Measurements from ENCODE around the gene LEP. TPM values are rescaled to one million over a fixed set of nuclear protein-coding genes. Genes with fewer than 3 reads are reported as not detected.

Gene LEP
- total and polyA plus RNA-seq, 2 of the 8 experiments (the other 6 are each of a cell fraction or from before 2014, with no cell fraction given) = not detected

DNA sequence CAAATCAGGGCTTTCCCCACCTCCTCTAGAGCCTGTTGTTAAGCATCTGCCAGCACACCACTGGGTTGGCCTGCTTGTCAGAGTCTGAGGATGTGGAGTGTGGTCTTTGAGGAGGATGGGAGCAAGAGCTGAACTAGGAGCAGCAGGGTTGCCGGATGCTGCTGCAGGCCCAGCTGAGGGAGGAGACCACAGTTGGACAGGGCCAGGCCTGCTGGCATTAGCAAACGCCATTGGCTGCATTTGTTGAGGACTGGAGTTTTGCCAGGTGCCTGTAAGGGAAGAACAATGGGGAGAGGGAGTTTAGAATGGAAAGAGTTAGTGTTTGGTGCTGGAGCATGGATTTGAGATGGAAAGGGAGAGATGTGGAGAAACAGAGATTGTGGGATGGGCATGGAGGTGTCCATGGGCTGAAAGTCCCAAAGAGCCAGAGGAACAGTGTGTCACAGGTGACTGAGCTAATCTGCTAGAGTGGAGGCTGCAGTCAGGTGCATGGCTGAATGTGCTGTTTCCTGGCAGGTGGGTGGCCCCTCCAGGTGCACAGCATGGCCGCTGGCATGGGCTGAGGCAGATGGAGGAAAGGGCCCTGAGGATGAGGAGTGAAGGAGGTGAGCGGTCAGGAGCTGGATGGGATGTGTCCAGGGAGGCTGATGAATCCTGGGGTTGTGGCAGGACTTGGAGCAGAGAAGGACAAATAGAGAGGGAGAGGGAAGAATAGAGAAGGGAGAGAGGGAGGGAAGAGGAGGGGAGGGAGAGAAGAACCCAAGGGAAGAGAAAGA is 40.7 kb downstream of the LEP start:
- Histone ChIP-seq H4K5ac (ENCODE audit: insufficient read length, low read depth, low read length) (no peak overlapping the region), H3K18ac (ENCODE audit: extremely low read depth, low read length) (no peak overlapping the region), H3K27ac (ENCODE audit: low read depth, low read length) (no peak overlapping the region), H4K8ac (ENCODE audit: extremely low read depth, insufficient read depth, low read length) (no peak overlapping the region; the same call in 1 of the 2 replicates), H3K4me1 (replicated peaks in 1 of 4; ENCODE audit: control insufficient read depth in 3 of 4, insufficient read depth in 4 of 4, low read length in 3 of 4) (no peaks in the 10 kb centered on the region), H3K14ac (ENCODE audit: insufficient read length) (no peak overlapping the region), H2BK20ac (ENCODE audit: low read length) (no peak overlapping the region), H3K79me1 (ENCODE audit: low read depth, low read length) (no peaks in the 10 kb centered on the region), H3K56ac (replicated peaks; ENCODE audit: insufficient read length, low read depth, low read length) (no peak overlapping the region), H2BK15ac (ENCODE audit: low read length) (peak overlapping the region; percentile 61; the same call in 1 of the 2 replicates), H2BK120ac (replicated peaks; ENCODE audit: low read depth, low read length) (no peak overlapping the region), H4K20me1 (replicated peaks in 1 of 2; ENCODE audit: control insufficient read depth in 1 of 2, insufficient read depth in 2 of 2, low read length in 2 of 2) (no peaks in the 10 kb centered on the region), H3K79me2 (ENCODE audit: control insufficient read depth in 1 of 2, insufficient read depth in 2 of 2, low read length in 2 of 2) (no peaks in the 10 kb centered on the region), H3K36me3 (ENCODE audit: control insufficient read depth in 2 of 4, insufficient read depth in 4 of 4, low read length in 3 of 4) (no peaks in the 10 kb centered on the region), H2BK5ac (ENCODE audit: low read depth, low read length) (no peak overlapping the region; the same call in 1 of the 2 replicates), H3K27me3 (replicated peaks in 1 of 4; ENCODE audit: control insufficient read depth in 3 of 4, extremely low read depth in 1 of 4, insufficient read depth in 3 of 4, low read length in 3 of 4) (0 out of 7 replicates have a peak, but pooled peaks cover 0 to 2% (median 0%) of the 10 kb centered on the region in 4 experiments), H4K91ac (replicated peaks; ENCODE audit: insufficient read length, low read length) (peak overlapping the region; percentile 42), H3K23me2 (ENCODE audit: low read depth, low read length) (no peaks in the 10 kb centered on the region), H2BK12ac (ENCODE audit: low read depth, low read length) (no peak overlapping the region), H3K4ac (replicated peaks; ENCODE audit: insufficient read length, low read depth, low read length) (no peak overlapping the region), H3K23ac (ENCODE audit: insufficient read length) (no peak overlapping the region), H2AK5ac (ENCODE audit: low read depth, low read length) (no peak overlapping the region), H3K4me2 (ENCODE audit: insufficient read depth in 1 of 2, low read depth in 2 of 2, low read length in 2 of 2) (no peak overlapping the region), H3K9ac (replicated peaks in 1 of 4; ENCODE audit: extremely low read depth in 1 of 4, low read depth in 3 of 4, low read length in 3 of 4) (no peak overlapping the region), H3K9me3 (ENCODE audit: insufficient read depth in 2 of 2, low read depth in 1 of 2, low read length in 1 of 2) (peaks cover 0 to 4% of the 10 kb centered on the region in 2 experiments; a peak in 1 of 4 replicates), H3K4me3 (ENCODE audit: extremely low read depth in 1 of 4, insufficient read depth in 2 of 4, low read depth in 3 of 4, low read length in 4 of 4) (no peak overlapping the region), H2AFZ (ENCODE audit: low read length) (no peak overlapping the region)
- TF ChIP-seq KDM4A (IDR thresholded peaks at IDR 0.05; ENCODE audit: low read depth, low read length, severe bottlenecking) = no peak
- TF ChIP-seq SP1 (IDR thresholded peaks at IDR 0.05; ENCODE audit: low read depth, low read length) = no peak
- no peak for TF ChIP-seq JUN (IDR thresholded peaks at IDR 0.05; ENCODE audit: low read depth, low read length)
- no peak for TF ChIP-seq CHD1 (IDR thresholded peaks at IDR 0.05; ENCODE audit: low read depth, low read length)
- no peak for TF ChIP-seq NANOG (IDR thresholded peaks at IDR 0.05; ENCODE audit: insufficient read depth, low read depth, low read length, poor library complexity, severe bottlenecking)
- TF ChIP-seq RNF2 (IDR thresholded peaks at IDR 0.05; ENCODE audit: borderline replicate concordance, low read depth, low read length, missing control alignments, poor library complexity, severe bottlenecking) = no peak
- TF ChIP-seq BCL11A (IDR thresholded peaks at IDR 0.05; ENCODE audit: low read depth in 2 of 2, low read length in 2 of 2) = no peak
- DNase-seq (ENCODE audit: low read depth in 1 of 2, low spot score in 2 of 2) = no peak
- FAIRE-seq = no peak
- ChIA-PET POLR2A (ENCODE audit: partially characterized antibody) (no interaction called here), CTCF (ENCODE audit: partially characterized antibody) (interaction anchor here (1.0 kb wide), 1 partner anchor 10 kb away, joined by 3 read pairs; no protein-coding TSS in a partner anchor)
- 79% methylated on average over 4 of the region's 4 CpGs; no CpG with 5 or more reads in 1 of the 2 experiments for WGBS, 2 experiments (ENCODE audit: extremely low coverage in 1 of 2, insufficient coverage in 1 of 2, insufficient read length in 1 of 2, insufficient replicate concordance in 2 of 2, low coverage in 1 of 2, low lambda C conversion rate in 2 of 2, missing lambda C conversion rate in 1 of 2)
